ENCODE results near the gene CEP112. TPM values are rescaled to one million over a fixed set of nuclear protein-coding genes. Genes with fewer than 3 reads are reported as not detected.

The CEP112 gene
- total and polyA plus RNA-seq, 10 of the 15 experiments (the other 5 are each of a cell fraction or from before 2014, with no cell fraction given): 0.11 to 3.8 (median 0.32) TPM; not detected in 1

GRCh38 chr17:66235377-66235994, 43.6 kb upstream of the CEP112 start (continued):
- no peak for TF ChIP-seq NR2C2 (IDR thresholded peaks at IDR 0.05; ENCODE audit: borderline replicate concordance, control insufficient read depth, insufficient read length, low read depth)

GRCh38 chr17:66234611-66235010, 42.7 kb upstream of the CEP112 start:
- 62% methylated on average over 3 of the region's 3 CpGs for WGBS (ENCODE audit: insufficient coverage, insufficient replicate concordance, low lambda C conversion rate, missing lambda C conversion rate)
- Histone ChIP-seq H3K9ac (ENCODE audit: control insufficient read depth, insufficient read depth, low read length) (no peak overlapping the region), H3K36me3 (ENCODE audit: control insufficient read depth in 2 of 2, insufficient read depth in 2 of 2, low read length in 1 of 2) (no peaks in the 10 kb centered on the region), H3K4me3 (no peak overlapping the region), H3K27ac (ENCODE audit: control insufficient read depth, insufficient read depth) (no peak overlapping the region), H3K4me1 (ENCODE audit: control insufficient read depth, insufficient read depth, low read length) (no peaks in the 10 kb centered on the region), H3K27me3 (replicated peaks in 1 of 2; ENCODE audit: control insufficient read depth in 2 of 2, insufficient read depth in 2 of 2, low read length in 1 of 2) (no peaks in the 10 kb centered on the region), H3K4me2 (ENCODE audit: control insufficient read depth, insufficient read depth) (no peak overlapping the region), H3K9me3 (replicated peaks; ENCODE audit: control insufficient read depth, insufficient read depth, low read length) (no peaks in the 10 kb centered on the region), H4K20me1 (ENCODE audit: control insufficient read depth, insufficient read depth) (no peaks in the 10 kb centered on the region), H3K79me2 (ENCODE audit: control insufficient read depth, insufficient read depth, low read length) (no peaks in the 10 kb centered on the region), H2AFZ (ENCODE audit: control insufficient read depth, low read depth, low read length) (no peak overlapping the region)
- intact Hi-C loops (cut with micrococcal nuclease; ENCODE audit: unreplicated experiment) (no loop called here), in situ Hi-C loops (cut with MboI) (no loop called here)
- BruUV-seq (replicated peaks): no TSS peak
- no peak for TF ChIP-seq TAF1 (IDR thresholded peaks at IDR 0.05; ENCODE audit: borderline replicate concordance, low read depth, low read length)
- no peak for TF ChIP-seq NKRF (conservative IDR thresholded peaks at IDR 0.05)
- TF ChIP-seq PKNOX1 (IDR thresholded peaks at IDR 0.05): no peak
- no peak for TF ChIP-seq ETV6 (conservative IDR thresholded peaks at IDR 0.05 in 1 of 2, IDR thresholded peaks at IDR 0.05 in 1 of 2; ENCODE audit: borderline replicate concordance in 1 of 2, low read depth in 1 of 2)
- ATAC-seq: no peak
- ChIA-PET RAD21 (ENCODE audit: unreplicated experiment) (no interaction called here), SMC1A (ENCODE audit: uncharacterized antibody, unreplicated experiment) (no interaction called here), CTCF (no interaction called here), POLR2A (no interaction called here)
- DNase-seq (ENCODE audit: low read depth, low spot score): no peak
- FAIRE-seq: no peak

Measured in GM12878 (cell line).